GM11168 (cell line): ENCODE results near the gene IFT74.

Experiments used
- in situ Hi-C: fragments of 300-500 bp; cut with MboI; formaldehyde crosslinking; loops from one replicate; pipeline ENCODE4 v1.12.0; 2022; ENCODE audit warnings: low sequenced_read_pairs; ENCODE audit not compliant: unreplicated experiment

Gene IFT74

DNA sequence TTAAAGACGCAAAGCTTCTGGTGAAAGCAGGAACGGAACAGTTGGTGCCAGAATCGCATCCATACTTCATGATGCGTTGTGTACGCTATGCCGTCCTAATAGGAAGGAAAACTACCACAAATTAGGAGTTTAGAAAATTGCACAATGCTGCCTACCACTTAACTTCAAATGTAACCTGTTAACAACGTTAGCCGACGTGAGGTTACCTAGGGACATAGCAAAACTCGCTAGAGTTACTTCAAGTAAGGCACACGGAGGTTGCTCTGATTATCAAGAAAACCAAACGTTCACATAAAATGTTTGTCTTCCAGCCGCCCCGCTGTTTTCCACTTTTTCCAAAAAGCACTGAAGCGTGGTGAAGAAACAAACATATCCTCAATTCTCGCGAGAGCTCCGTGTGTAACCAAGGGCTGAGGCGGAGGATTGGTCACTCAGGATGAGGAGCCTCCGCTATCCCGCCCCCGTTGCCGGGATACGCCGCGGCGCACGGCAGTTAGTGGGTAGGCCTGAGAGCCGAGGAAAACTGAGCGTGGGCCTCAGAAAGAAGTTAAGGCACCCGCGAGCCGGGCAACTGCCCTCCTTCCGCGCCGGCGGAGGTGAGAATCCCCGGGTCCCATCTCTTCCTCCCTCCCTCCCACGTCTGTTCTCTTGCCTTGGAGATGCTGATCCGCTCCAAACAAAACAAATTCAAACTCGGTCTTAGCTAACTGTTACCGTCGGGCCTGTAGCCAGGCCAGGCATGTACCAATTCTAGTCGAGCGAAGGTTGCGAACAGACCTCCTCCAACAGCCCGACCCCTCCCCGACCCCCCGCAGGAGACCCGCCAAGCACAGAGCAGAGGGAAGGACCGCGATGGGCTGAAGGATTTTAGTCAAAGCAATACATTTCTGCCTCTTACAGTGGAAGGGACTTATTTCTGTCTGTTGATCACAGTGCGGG, at the start of gene IFT74:
IFT74 (plus strand) TSS at position 492 of the 939 bp plus-strand sequence. CDS start 5,556 bp downstream, outside the sequence.
- in situ Hi-C loops = no loop called here

DNA sequence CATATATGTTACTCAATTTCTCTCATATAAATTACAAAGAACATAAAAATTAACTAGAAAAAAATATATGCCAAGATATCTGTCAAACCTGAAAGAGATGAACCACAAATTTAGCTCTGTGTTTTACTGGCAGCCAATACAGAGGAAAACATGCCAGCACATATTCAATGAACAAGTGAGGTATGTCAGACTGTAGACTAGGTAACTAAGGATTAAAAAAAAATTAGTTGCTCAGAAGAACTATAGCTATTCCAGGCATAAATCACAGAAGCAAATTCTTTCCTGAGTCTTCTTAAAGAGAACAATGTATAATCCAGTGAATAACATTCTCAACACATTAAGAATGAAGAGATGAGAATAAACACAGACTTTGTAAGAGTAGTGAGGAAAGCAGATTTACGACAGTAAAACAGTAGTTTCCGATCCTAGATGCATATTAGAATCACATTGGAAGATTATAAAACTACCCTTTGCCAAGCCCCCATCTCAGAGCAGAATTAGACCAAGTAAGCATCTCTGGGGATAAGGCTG, 43.0 kb upstream of the IFT74 start:
- in situ Hi-C loops = no loop called here

DNA sequence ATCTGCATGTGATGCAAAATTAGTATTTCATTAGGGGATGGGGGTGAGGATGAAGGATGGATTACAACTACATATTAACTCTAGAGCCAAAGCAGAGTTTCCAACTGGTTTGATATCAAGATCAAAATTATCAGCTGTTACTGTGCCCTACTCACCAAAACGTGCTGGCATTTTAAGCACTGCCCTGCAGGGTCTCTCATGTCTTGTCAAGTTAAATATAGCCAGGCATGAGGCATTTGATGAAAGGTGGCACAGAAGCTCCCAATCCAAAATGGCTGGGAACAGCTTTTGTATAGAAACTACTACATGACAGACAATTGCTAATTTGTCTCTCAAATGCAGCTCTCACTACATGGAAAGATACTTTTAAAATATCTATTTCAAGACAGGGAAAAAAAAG, 36.5 kb upstream of the IFT74 start:
- in situ Hi-C loops = no loop called here

DNA sequence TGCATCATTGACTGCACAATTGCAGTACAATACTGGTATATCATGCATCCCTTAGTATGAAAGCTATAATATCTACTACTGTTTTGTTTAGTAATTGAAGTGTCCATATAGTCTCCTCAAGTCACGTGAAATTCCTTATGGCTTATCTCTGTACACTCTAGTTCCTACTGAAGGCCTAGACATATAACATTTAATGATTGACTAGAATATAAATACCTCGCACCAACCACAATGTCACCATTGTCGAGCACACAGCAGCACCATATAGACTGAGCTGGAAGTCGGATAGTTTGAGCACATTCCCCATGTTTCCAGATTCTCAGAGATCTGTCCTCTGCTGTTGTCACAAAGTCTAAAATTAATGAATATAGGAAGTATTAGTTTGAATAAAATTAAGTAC, 30.6 kb upstream of the IFT74 start:
- in situ Hi-C loops = no loop called here

DNA sequence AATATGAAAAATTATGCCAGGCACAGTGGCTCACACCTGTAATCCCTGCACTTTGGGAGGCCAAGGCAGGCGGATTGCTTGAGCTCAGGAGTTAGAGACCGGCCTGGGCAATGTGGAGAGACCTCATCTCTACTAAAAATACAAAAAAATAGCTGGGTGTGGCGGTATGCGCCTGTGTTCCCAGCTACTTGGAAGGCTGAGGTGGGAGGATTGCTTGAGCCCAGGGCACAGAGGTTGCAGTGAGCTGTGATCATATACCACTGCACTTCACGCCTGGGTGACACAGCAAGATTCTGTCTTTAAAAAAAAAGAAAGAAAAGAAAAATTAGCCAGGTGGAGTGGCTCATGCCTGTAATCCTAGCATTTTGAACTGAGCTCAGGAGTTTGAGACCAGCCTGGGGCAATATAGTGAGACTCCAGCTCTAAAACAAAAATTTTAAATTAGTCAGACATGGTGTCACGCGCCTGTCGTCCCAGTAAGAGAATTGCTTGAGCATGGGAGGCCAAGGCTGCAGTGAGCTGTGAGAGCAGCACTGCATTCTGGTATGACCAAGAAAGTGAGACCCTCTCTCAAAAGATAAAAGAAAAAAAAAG, 27.2 kb upstream of the IFT74 start:
- in situ Hi-C loops = no loop called here

DNA sequence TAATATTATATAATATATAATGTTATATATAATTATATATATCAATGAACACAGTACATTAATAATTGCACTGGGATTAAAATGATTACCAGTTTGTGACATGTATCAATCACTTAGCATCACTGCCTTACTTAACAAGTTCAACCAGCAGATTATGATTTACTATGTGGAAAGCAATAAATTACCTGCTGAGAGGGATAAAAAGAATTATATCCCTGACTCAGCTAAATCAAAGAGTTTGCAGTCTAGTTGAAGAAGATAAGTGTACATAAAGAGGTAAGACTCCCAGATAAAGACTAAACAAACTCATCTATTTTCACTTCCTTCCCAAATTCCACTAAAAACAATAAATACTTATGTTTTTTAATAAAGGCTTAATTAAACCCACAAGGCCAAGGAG, 20.4 kb upstream of the IFT74 start:
- in situ Hi-C loops = no loop called here

DNA sequence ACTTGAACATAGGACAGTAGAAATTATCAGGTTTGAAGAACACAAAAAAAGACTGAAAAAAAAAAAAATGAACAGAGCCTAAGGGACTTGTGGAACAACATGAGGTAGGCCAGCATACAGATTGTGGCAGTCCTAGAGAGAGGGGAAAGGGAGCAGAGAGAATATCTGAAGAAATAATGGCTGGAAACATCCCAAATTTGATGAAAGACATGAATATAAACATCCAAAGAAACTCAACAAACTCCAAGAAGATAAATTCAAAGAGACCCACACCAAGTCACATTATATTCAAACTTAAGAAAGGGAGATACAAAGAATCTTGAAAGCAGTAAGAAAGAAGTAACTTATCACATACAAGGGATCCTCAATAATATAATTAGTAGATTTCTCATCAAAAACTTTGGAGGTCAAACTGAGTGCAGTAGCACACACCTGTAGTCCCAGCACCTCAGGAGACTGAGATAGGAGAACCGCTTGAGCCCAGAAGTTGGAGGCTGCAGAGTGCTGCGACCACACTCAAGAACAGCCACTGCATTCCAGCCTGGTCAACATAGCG, 18.3 kb upstream of the IFT74 start:
- in situ Hi-C loops = no loop called here

DNA sequence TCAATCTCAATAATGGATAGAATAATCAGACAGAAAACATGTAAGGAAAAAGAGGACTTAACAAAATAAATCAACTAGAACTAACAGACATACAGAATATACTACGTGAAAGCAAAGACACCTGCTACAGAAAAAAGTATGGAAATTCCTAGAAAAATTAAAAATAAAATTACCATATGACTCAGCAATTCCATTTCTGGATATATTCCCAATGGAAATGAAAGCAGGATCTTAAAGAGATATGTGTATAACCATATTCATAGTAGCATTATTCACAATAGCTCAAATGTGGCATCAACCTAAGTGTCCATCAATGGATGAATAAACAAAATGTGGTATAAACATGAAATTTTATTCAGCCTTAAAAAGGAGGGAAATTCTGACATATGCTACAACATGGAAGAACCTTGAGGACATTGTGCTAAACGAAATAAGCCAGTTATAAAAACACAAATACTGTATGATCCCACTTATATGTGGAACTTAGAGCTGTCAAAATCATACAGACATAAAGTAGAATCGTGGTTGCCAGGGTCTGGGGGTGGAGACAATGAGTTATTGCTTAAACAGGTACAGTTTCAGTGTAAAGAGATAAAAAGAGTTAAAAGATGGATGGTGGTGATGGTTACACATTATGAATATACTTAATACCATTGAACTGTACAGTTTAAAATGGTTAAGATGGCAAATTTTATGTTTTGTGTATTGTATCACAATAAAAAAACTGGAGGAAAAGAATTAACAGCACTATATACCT, 16.1 kb upstream of the IFT74 start:
- in situ Hi-C loops = no loop called here

DNA sequence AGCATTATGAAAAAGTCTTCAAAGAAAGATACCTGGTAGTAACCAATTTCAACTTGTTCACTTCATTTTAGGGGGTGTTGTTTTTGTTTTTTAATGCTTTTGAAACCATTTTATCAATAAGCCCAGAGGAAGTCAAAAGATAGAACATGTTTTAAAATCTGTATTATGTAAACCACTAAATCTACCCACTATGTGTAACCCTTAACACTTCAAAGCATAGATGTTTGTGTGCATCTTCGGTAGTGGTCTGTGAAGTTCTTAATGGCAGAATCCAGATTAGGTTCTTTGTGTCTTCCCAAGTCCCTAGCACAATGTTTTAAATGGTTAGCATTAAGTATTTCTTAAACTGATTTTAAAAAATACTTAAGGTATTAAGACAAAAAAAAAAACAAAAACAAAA, 15.4 kb upstream of the IFT74 start:
- in situ Hi-C loops = no loop called here

DNA sequence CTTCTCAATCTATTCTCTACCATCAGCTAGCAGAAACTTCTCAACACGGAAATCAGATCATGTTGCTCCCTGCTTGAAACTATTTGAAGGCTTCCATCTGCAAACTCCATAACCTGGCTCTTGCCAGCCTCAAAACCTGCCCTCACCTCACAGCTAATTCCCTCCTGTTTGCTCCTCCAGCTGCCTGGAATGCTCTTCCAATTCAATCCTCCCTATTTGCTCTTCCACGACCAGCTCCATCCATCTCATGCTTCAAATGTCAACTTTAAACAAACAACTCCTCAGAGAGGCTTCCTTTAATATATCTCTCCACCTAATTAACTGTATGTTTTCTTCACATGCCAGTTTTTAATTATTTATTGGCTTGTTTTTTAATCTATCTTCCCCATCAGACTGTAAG, 10.6 kb upstream of the IFT74 start:
- in situ Hi-C loops = no loop called here

DNA sequence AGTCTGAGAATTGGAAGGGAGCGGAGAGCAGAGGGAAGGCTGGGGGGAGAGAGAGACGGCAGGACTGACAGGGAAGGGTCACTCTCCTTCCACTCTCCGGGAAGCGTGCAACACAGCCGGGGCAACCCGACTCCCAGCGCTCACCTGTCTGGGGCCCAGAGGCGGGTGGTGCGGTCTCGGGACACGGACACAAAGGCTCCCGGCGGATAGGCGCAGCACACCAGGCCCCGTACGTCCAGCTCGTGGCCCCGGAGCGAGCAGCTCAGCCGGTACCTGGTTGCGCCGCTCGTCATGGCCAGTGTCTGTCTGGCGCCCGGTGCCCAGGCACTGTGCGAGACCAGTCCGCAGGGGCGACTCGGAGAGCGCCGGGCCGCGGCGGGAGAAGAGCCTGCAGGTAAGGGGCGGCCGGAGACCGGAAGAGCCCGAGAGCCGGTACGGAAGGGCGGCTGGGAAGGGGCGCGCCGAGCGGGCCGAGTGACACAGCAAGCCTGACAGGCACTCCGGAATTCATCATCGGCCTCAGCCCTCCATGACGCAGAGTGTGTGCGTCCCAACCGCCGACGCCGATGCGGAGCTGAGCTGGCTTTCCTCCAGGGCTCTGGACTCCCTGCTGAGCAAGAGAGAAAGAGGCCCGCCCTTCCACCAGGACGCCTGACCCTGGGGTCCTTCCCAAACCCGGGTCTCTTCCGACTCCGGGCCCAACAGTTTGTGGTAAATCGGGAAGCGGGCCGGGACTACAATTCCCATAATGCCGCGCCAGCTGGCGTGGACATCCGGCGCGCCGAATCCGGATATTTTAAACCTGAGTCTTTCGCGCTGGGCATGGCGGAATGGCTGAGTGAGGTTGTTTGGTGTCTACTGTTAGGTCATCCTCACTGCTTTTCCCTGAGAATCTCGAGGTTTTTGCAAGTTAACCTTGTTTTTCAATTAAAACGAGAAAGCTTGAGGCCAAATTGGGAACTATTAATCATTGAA, 9.2 kb upstream of the IFT74 start, which contains the start of gene PLAA:
PLAA (minus strand) TSS at position 490 of the 975 bp plus-strand sequence; CDS start at position 293, 197 bp downstream.
- in situ Hi-C loops = no loop called here

DNA sequence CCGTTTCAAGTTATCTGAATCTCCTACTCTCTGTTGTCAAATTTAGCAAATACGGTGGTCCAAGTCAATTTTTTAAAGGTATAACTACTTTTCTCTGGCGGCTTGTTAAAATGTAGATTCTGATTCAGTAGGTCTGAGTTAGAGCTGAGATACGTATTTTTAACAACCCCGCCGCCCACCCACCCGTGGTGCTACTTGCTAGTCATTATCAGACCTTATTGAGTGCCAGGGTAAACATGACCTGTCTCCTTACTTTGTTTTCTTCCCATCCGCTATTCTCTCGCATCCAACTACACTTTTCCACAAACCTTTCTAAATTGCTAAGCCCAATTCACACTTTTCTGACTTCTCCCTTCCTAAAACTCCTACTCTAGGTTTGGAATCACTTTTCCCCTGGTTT, 8.5 kb upstream of the IFT74 start:
- in situ Hi-C loops = no loop called here

DNA sequence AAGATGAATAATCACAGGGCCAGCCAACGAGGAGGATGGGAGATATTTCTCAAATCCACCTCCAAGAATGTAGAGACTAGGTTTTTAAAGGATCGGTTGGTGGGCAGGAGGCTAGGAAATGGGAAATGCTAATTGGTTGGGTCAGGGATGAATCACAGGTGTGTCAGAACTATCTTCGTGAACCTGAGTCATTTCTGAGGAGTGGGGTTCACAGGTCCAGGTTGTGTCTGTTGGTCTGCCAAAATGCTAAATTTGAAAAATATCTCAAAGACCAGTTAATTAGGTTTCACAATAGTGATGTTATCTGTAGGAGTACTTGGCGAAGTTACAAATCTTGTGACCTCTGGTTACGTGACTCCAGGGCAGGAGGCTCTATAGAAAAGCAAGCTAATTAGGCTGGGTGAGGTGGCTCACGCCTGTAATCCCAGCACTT, 6.6 kb upstream of the IFT74 start:
- in situ Hi-C loops = no loop called here

DNA sequence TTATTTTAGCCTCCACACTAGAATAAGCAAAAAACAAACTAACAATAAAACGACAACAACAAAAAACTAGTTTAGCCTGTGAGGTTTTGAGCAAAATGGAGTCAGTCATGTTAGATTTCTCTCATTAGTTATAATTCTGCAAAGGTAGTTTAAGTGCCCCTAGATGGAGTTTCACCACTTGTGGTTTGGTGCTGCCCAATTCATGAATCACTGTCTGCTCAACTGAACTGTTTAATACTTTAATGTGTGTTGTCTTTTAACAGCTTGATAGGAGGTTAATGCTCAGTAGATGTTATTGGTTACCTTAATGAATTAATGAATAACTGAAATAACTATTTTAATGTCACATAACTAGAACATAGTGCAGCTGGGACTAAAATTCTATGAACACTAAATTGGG, 5.7 kb upstream of the IFT74 start:
- in situ Hi-C loops = no loop called here

DNA sequence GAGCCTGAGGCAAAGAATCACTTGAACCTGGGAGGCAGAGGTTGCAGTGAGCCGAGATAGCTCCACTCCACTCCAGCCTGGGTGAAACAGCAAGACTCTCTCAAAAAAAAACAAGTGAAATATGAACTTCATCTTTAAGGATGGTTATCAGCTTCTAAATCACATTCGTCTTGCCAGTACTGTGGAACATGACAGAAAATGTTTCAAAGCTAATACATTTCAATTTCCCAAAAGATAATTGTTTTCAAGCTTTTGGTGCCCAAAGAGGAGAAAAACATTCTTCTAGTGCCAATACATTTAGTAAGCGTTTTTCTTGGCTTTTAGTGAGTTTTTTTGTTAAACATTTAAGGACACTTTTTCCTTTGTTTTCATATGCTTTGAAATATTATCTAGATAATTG, 4.4 kb upstream of the IFT74 start:
- in situ Hi-C loops = no loop called here

DNA sequence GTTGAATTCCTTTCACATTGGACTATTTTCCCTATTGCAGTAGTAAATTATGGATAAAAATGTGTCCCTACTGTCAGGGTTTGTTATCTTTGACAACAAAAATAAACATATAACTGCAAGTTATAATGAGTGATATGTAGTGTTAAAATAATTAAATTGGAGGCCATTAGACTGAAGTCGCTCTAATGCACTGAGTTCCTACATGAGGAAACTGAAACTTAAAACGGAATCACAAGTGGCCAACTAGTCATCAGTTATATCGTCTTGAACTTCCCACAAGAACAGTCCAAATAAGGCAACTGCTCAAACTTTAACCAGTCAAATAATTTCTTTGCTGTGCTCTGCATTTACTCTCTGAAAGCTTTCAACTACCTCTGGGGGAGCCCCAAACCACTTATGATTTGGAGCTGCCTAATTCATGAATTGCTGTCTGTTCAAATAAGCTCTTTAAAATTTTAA, 2.1 kb upstream of the IFT74 start:
- in situ Hi-C loops = no loop called here

DNA sequence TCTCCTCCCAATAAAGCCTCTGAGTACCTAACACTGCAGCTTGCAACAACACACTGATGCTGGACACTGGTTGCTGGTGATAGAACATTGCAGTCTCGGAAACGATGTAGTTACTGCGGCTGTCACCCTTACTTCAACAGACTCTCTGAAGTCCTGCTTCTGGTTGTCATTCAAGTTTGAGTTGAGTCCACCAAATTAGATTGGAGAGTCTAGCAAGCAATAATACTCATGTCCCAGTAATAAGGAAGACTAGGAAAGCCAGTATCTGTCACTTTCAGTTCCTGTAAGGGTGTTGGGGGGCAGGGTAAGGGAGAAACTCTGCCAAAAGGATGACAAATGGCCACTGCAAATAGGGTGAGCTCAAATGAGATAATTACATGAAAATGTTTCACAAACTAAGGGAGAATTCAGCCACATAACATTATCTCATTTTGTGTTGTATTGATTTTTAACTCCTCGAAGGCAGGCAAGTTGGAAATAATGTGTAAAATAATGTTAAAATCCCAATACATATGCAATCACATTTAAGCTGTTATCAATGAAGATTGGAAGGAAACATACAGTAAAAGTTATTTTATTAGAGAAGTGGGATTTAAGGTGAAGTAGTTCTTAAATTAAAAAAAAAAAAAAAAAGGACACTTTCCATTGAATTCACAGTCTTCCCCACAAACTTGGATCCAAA, 849 bp upstream of the IFT74 start:
- in situ Hi-C loops = no loop called here

DNA sequence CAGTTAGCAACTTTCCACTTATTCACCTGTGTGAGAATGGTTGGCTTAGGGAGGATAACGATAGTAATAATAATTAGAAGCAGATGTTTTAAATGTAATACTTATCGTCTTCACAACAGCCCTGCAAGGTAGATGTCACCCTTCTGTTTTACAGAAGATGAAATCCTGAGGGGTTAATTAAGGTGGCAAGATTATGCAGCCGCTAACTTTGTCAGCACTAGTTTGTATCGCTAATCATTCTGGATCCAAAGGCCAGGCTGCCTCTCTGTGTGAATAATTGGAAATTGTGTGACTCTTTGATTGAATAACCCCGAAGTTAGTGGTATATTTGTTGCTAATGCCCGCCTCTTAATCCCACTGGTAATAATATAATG, 635 bp downstream of the IFT74 start:
- in situ Hi-C loops = no loop called here

DNA sequence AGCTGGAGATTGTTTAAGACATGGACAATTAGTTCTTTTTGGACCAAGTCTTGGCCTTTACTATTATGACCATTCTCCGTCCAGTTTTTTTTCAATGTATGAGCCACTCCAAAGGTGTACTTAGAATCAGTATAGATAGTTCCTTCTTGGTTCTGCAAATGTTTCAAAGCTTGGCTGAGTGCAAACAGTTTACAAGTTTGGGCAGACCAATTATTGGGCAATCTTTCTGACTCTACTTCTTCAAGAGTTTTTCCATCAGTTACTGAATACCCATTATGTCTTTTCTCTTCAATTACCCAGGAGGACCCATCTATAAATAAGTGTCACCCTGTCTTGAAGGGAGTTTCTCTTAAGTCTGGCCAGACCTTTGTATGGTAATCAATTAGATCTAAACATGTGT, 15.5 kb downstream of the IFT74 start:
- in situ Hi-C loops = no loop called here
